SK-N-MC (cell line): ENCODE results near the gene ROBO2.

Experiments
- DNase-seq: peaks from one replicate; pipeline ENCODE4 v3.0.0-alpha.2; 2011; ENCODE audit warnings: low read depth, low spot score
- H3K27ac ChIP-seq: fragments of 200-600 bp; sonication (generic); 2 replicates; pipeline ENCODE4 v1.5.1; 2016; ENCODE audit warnings: mixed run types
- H3K36me3 ChIP-seq: fragments of 200-600 bp; sonication (generic); 2 replicates; pipeline ENCODE4 v1.6.1; 2017; ENCODE audit warnings: antibody characterized with exemption, low read length, mixed read lengths; ENCODE audit not compliant: insufficient read depth
- H3K4me3 ChIP-seq: fragments of 200-600 bp; sonication (generic); 2 replicates; pipeline ENCODE4 v1.5.1; 2016
- H3K9ac ChIP-seq: fragments of 200-600 bp; sonication (generic); 2 replicates; pipeline ENCODE4 v1.8.0; 2017; ENCODE audit warnings: mixed run types, mixed read lengths; ENCODE audit not compliant: insufficient read length
- H3K9me3 ChIP-seq: fragments of 200-600 bp; sonication (generic); 2 replicates; pipeline ENCODE4 v1.6.1; 2017; ENCODE audit warnings: low read depth, mild to moderate bottlenecking, antibody characterized with exemption, low read length, moderate library complexity, mixed read lengths
- EZH2 ChIP-seq: fragments of 200-600 bp; sonication (generic); IDR thresholded peaks from one replicate; pipeline ENCODE4 v1.6.1; 2017; ENCODE audit warnings: antibody characterized with exemption
- FOXP2 ChIP-seq: optimal IDR thresholded peaks from 2 replicates; pipeline ENCODE3; 2011; ENCODE audit warnings: mild to moderate bottlenecking, moderate library complexity; ENCODE audit not compliant: insufficient read depth; ENCODE audit errors: extremely low read length, control extremely low read depth
- POLR2AphosphoS5 ChIP-seq: IDR thresholded peaks from 2 replicates; pipeline ENCODE4 v1.6.1; 2012; ENCODE audit warnings: mild to moderate bottlenecking, low read depth, low read length, borderline replicate concordance

The ROBO2 gene

GRCh38 chr3:77623500-77623899 lies 583.6 kb downstream of the ROBO2 start:
- Histone ChIP-seq H3K27ac (no peak overlapping the region), H3K9me3 (no peaks in the 10 kb centered on the region), H3K4me3 (no peak overlapping the region), H3K36me3 (no peaks in the 10 kb centered on the region), H3K9ac (no peak overlapping the region)
- TF ChIP-seq FOXP2 (no peak), EZH2 (no peak), POLR2AphosphoS5 (no peak)
- DNase-seq, result no peak

- TF ChIP-seq FOXP2 (no peak), POLR2AphosphoS5 (no peak), EZH2 (no peak)
- no peak overlapping the region for H3K9ac ChIP-seq
- no peak overlapping the region for H3K4me3 ChIP-seq
- no peaks in the 10 kb centered on the region for H3K9me3 ChIP-seq
- no peaks in the 10 kb centered on the region for H3K36me3 ChIP-seq
- H3K27ac ChIP-seq, result no peak overlapping the region
- no peak for DNase-seq
These were observed 586.3 kb downstream of the ROBO2 start for GRCh38 chr3:77626157-77626556.

- Histone ChIP-seq H3K9ac (no peak overlapping the region), H3K9me3 (no peaks in the 10 kb centered on the region), H3K27ac (no peak overlapping the region), H3K36me3 (no peaks in the 10 kb centered on the region), H3K4me3 (no peak overlapping the region)
- no peak for DNase-seq
- TF ChIP-seq POLR2AphosphoS5 (no peak), EZH2 (no peak), FOXP2 (no peak)
These were observed 608.3 kb downstream of the ROBO2 start for GRCh38 chr3:77648214-77648613.

- no peak for DNase-seq
- no peaks in the 10 kb centered on the region for H3K9me3 ChIP-seq
These were observed 608.8 kb downstream of the ROBO2 start for GRCh38 chr3:77648664-77649063.

GRCh38 chr3:77652624-77653023 lies 612.7 kb downstream of the ROBO2 start:
- Histone ChIP-seq H3K4me3 (no peak overlapping the region), H3K27ac (no peak overlapping the region), H3K9ac (no peak overlapping the region), H3K9me3 (no peaks in the 10 kb centered on the region), H3K36me3 (no peaks in the 10 kb centered on the region)
- TF ChIP-seq EZH2, result no peak
- DNase-seq, result no peak

More at GRCh38 chr3:77648664-77649063, 608.8 kb downstream of the ROBO2 start:
- no peak for TF ChIP-seq POLR2AphosphoS5
- no peaks in the 10 kb centered on the region for H3K36me3 ChIP-seq
- H3K9ac ChIP-seq, result no peak overlapping the region
- H3K27ac ChIP-seq, result no peak overlapping the region
- no peak overlapping the region for H3K4me3 ChIP-seq

GRCh38 chr3:77655396-77655795 lies 615.5 kb downstream of the ROBO2 start:
- no peak overlapping the region for H3K27ac ChIP-seq
- H3K4me3 ChIP-seq, result no peak overlapping the region
- no peaks in the 10 kb centered on the region for H3K9me3 ChIP-seq
- TF ChIP-seq POLR2AphosphoS5 (no peak), FOXP2 (no peak), EZH2 (no peak)
- no peaks in the 10 kb centered on the region for H3K36me3 ChIP-seq
- H3K9ac ChIP-seq, result no peak overlapping the region
- no peak for DNase-seq

GRCh38 chr3:77660718-77661117 lies 620.8 kb downstream of the ROBO2 start:
- no peak overlapping the region for H3K27ac ChIP-seq
- H3K9ac ChIP-seq, result no peak overlapping the region
- no peaks in the 10 kb centered on the region for H3K9me3 ChIP-seq
- no peaks in the 10 kb centered on the region for H3K36me3 ChIP-seq
- no peak for DNase-seq
- TF ChIP-seq EZH2 (no peak), POLR2AphosphoS5 (no peak), FOXP2 (no peak)
- no peak overlapping the region for H3K4me3 ChIP-seq

GRCh38 chr3:77667901-77668300 lies 628.0 kb downstream of the ROBO2 start:
- Histone ChIP-seq H3K36me3 (no peaks in the 10 kb centered on the region), H3K27ac (no peak overlapping the region), H3K9ac (no peak overlapping the region), H3K9me3 (no peaks in the 10 kb centered on the region), H3K4me3 (no peak overlapping the region)
- DNase-seq, result no peak
- TF ChIP-seq FOXP2, result no peak
- TF ChIP-seq EZH2, result no peak
- TF ChIP-seq POLR2AphosphoS5, result no peak

GRCh38 chr3:77668376-77668775 lies 628.5 kb downstream of the ROBO2 start:
- no peak overlapping the region for H3K4me3 ChIP-seq
- no peaks in the 10 kb centered on the region for H3K9me3 ChIP-seq
- DNase-seq, result no peak
- H3K27ac ChIP-seq, result no peak overlapping the region
- H3K36me3 ChIP-seq, result no peaks in the 10 kb centered on the region
- no peak for TF ChIP-seq FOXP2
- TF ChIP-seq POLR2AphosphoS5, result no peak
- TF ChIP-seq EZH2, result no peak
- H3K9ac ChIP-seq, result no peak overlapping the region

GRCh38 chr3:77672016-77672415 lies 632.1 kb downstream of the ROBO2 start:
- no peak overlapping the region for H3K4me3 ChIP-seq
- H3K9me3 ChIP-seq, result no peaks in the 10 kb centered on the region
- H3K36me3 ChIP-seq, result no peaks in the 10 kb centered on the region
- no peak overlapping the region for H3K27ac ChIP-seq
- no peak for DNase-seq
- no peak overlapping the region for H3K9ac ChIP-seq
- no peak for TF ChIP-seq EZH2
- TF ChIP-seq FOXP2, result no peak
- TF ChIP-seq POLR2AphosphoS5, result no peak
